PFSK-1 (cell line): Measurements from ENCODE around the gene WDR4.

Source experiments
- FOXP2 ChIP-seq: optimal IDR thresholded peaks from 2 replicates; pipeline ENCODE3; 2011; ENCODE audit warnings: borderline replicate concordance, control low read depth, inconsistent platforms; ENCODE audit not compliant: insufficient read depth; ENCODE audit errors: extremely low read length, extremely low read depth
- POLR2AphosphoS5 ChIP-seq: IDR thresholded peaks from 2 replicates; pipeline ENCODE4 v1.6.1; 2012; ENCODE audit warnings: low read depth, mild to moderate bottlenecking, control low read depth, low read length, moderate library complexity
- REST ChIP-seq, 2 experiments: IDR thresholded peaks; 2 replicates each; pipeline versions ENCODE4 v1.6.1 to v1.8.0; 2011 to 2012; ENCODE audit warnings: low read depth in 2 of 2, low read length in 2 of 2, control low read depth in 1 of 2, inconsistent platforms in 1 of 2, mild to moderate bottlenecking in 1 of 2, moderate library complexity in 1 of 2; ENCODE audit not compliant: insufficient read depth in 1 of 2
- SIN3A ChIP-seq: IDR thresholded peaks from 2 replicates; pipeline ENCODE4 v1.6.1; 2012; ENCODE audit warnings: mild to moderate bottlenecking, low read length, moderate library complexity, borderline replicate concordance; ENCODE audit not compliant: insufficient read depth
- TAF1 ChIP-seq: IDR thresholded peaks from 2 replicates; pipeline ENCODE4 v1.6.1; 2012; ENCODE audit warnings: low read length, control low read depth, borderline replicate concordance; ENCODE audit not compliant: insufficient read depth

Gene WDR4

GRCh38 chr21:42835611-42836401, 43.5 kb downstream of the WDR4 start:
- TF ChIP-seq FOXP2, result no peak
- no peak for TF ChIP-seq SIN3A
- no peak; the same call in 1 of the 2 replicates for TF ChIP-seq POLR2AphosphoS5
- TF ChIP-seq REST (IDR thresholded peaks at IDR 0.05; ENCODE audit: insufficient read depth in 1 of 2, low read depth in 2 of 2, low read length in 2 of 2), result no peak
- TF ChIP-seq TAF1, result no peak

- TF ChIP-seq REST (IDR thresholded peaks at IDR 0.05; ENCODE audit: insufficient read depth in 1 of 2, low read depth in 2 of 2, low read length in 2 of 2) (no peak), POLR2AphosphoS5 (no peak; the same call in 1 of the 2 replicates), FOXP2 (no peak), SIN3A (no peak)
Measured at GRCh38 chr21:42835211-42835610, 44.1 kb downstream of the WDR4 start.

GRCh38 chr21:42834726-42835191, 44.6 kb downstream of the WDR4 start:
- no peak for TF ChIP-seq FOXP2
- TF ChIP-seq POLR2AphosphoS5, result 0 out of 2 replicates have a peak, but pooled peaks have one; percentile 27

GRCh38 chr21:42833859-42834725, 45.2 kb downstream of the WDR4 start:
- TF ChIP-seq POLR2AphosphoS5 (peak; percentile 57; the same call in 1 of the 2 replicates), REST (IDR thresholded peaks at IDR 0.05; ENCODE audit: insufficient read depth in 1 of 2, low read depth in 2 of 2, low read length in 2 of 2) (no peak)

- TF ChIP-seq TAF1, result no peak
- no peak for TF ChIP-seq REST (IDR thresholded peaks at IDR 0.05; ENCODE audit: insufficient read depth in 1 of 2, low read depth in 2 of 2, low read length in 2 of 2)
- TF ChIP-seq FOXP2, result no peak
- no peak for TF ChIP-seq SIN3A
- no peak; the same call in 1 of the 2 replicates for TF ChIP-seq POLR2AphosphoS5
Measured at GRCh38 chr21:42833439-42833815, 45.9 kb downstream of the WDR4 start.
